Mesenchymal stem cell (in vitro differentiated cells and primary cell): Measurements from ENCODE around the gene TRMU.

Source experiments
- DNase-seq: peaks from one replicate; pipeline ENCODE4 v3.0.0-alpha.2; 2013
- H2AFZ ChIP-seq: one replicate; pipeline ENCODE4 v1.6.1; 2013; ENCODE audit warnings: low read depth, mild to moderate bottlenecking, control low read depth, inconsistent platforms, low read length, moderate library complexity
- H2AK5ac ChIP-seq: 2 replicates; pipeline ENCODE4 v1.6.1; 2013; ENCODE audit warnings: low read length, moderate library complexity, mild to moderate bottlenecking, inconsistent platforms; ENCODE audit not compliant: severe bottlenecking
- H2BK120ac ChIP-seq: one replicate; pipeline ENCODE4 v1.6.1; 2013; ENCODE audit warnings: low read depth, mild to moderate bottlenecking, inconsistent platforms, low read length, moderate library complexity
- H2BK12ac ChIP-seq, 2 experiments: one replicate each; pipeline ENCODE4 v1.6.1; 2013; ENCODE audit warnings: inconsistent platforms in 2 of 2, low read length in 2 of 2, mild to moderate bottlenecking in 2 of 2, moderate library complexity in 2 of 2, control low read depth in 1 of 2
- H2BK15ac ChIP-seq: one replicate; pipeline ENCODE4 v1.6.1; 2013; ENCODE audit warnings: mild to moderate bottlenecking, low read depth, inconsistent platforms; ENCODE audit not compliant: poor library complexity, severe bottlenecking
- H2BK5ac ChIP-seq: 2 replicates; pipeline ENCODE4 v1.6.1; 2013; ENCODE audit warnings: low read depth, mild to moderate bottlenecking, low read length, control low read depth, inconsistent platforms; ENCODE audit not compliant: poor library complexity, severe bottlenecking
- H3K14ac ChIP-seq, 2 experiments: one replicate each; pipeline ENCODE4 v1.6.1; 2013; ENCODE audit warnings: inconsistent platforms in 2 of 2, low read length in 2 of 2, control low read depth in 1 of 2, mild to moderate bottlenecking in 1 of 2, moderate library complexity in 1 of 2
- H3K18ac ChIP-seq, 2 experiments: one replicate each; pipeline ENCODE4 v1.6.1; 2013; ENCODE audit warnings: inconsistent platforms in 2 of 2, low read length in 2 of 2, control low read depth in 1 of 2, low read depth in 1 of 2, mild to moderate bottlenecking in 1 of 2
- H3K23ac ChIP-seq, 2 experiments: one replicate each; pipeline ENCODE4 v1.6.1; 2013; ENCODE audit warnings: inconsistent platforms in 2 of 2, low read length in 2 of 2, mild to moderate bottlenecking in 2 of 2, moderate library complexity in 2 of 2, control low read depth in 1 of 2
- H3K27ac ChIP-seq: 2 replicates; pipeline ENCODE4 v1.5.1; 2013; ENCODE audit warnings: mild to moderate bottlenecking, moderate library complexity, low read length, control low read depth, inconsistent platforms; ENCODE audit not compliant: poor library complexity, severe bottlenecking
- H3K27me3 ChIP-seq, 2 experiments: 2 replicates each; pipeline versions ENCODE4 v1.6.1 to v1.7.0; 2013; ENCODE audit warnings: low read length in 2 of 2, mild to moderate bottlenecking in 2 of 2, moderate library complexity in 2 of 2, control low read depth in 1 of 2, inconsistent platforms in 1 of 2; ENCODE audit not compliant: control insufficient read depth in 1 of 2, insufficient read depth in 1 of 2
- H3K36me3 ChIP-seq, 2 experiments: 2 replicates each; pipeline versions ENCODE4 v1.6.1 to v1.7.0; 2013; ENCODE audit warnings: low read length in 2 of 2, control low read depth in 1 of 2, inconsistent platforms in 1 of 2, low read depth in 1 of 2, mild to moderate bottlenecking in 1 of 2; ENCODE audit not compliant: insufficient read depth in 2 of 2, control insufficient read depth in 1 of 2
- H3K4ac ChIP-seq, 2 experiments: one replicate each; pipeline ENCODE4 v1.6.1; 2013; ENCODE audit warnings: inconsistent platforms in 2 of 2, low read length in 2 of 2, mild to moderate bottlenecking in 2 of 2, moderate library complexity in 2 of 2, control low read depth in 1 of 2, low read depth in 1 of 2
- H3K4me1 ChIP-seq: 2 replicates; pipeline ENCODE4 v1.6.1; 2013; ENCODE audit warnings: low read depth, low read length, control low read depth; ENCODE audit not compliant: control insufficient read depth, insufficient read depth
- H3K4me2 ChIP-seq: 2 replicates; pipeline ENCODE4 v1.6.1; 2013; ENCODE audit warnings: low read length, mild to moderate bottlenecking, inconsistent platforms; ENCODE audit not compliant: poor library complexity, severe bottlenecking
- H3K4me3 ChIP-seq, 2 experiments: 2 replicates each; pipeline versions ENCODE4 v1.5.1 to v1.7.0; 2013; ENCODE audit warnings: low read length in 2 of 2, mild to moderate bottlenecking in 2 of 2, control low read depth in 1 of 2, low read depth in 1 of 2; ENCODE audit not compliant: insufficient read depth in 1 of 2
- H3K79me1 ChIP-seq: replicated peaks from 2 replicates; pipeline ENCODE4 v1.6.1; 2013; ENCODE audit warnings: mild to moderate bottlenecking, control low read depth, low read length, inconsistent platforms; ENCODE audit not compliant: poor library complexity, severe bottlenecking
- H3K9ac ChIP-seq: 2 replicates; pipeline ENCODE4 v1.7.0; 2013; ENCODE audit warnings: mild to moderate bottlenecking, low read length, moderate library complexity
- H3K9me3 ChIP-seq: 2 replicates; pipeline ENCODE4 v1.7.0; 2013; ENCODE audit warnings: mild to moderate bottlenecking, low read length; ENCODE audit not compliant: control insufficient read depth
- H4K8ac ChIP-seq: one replicate; pipeline ENCODE4 v1.6.1; 2013; ENCODE audit warnings: inconsistent platforms, mild to moderate bottlenecking, low read length, moderate library complexity
- H4K91ac ChIP-seq: one replicate; pipeline ENCODE4 v1.6.1; 2013; ENCODE audit warnings: mild to moderate bottlenecking, low read length, inconsistent platforms
- WGBS: methylation state at CpG from one replicate; pipeline ENCODE4 v1.1.7; 2013; ENCODE audit warnings: mixed read lengths; 5-methylcytosine and 5-hydroxymethylcytosine counted together

Gene TRMU

GRCh38 chr22:46357711-46358520 is 22.4 kb downstream of the TRMU start:
- 95% methylated on average over 18 of the region's 19 CpGs for whole genome bisulfite sequencing
- no peak for DNase-seq
- no peak overlapping the region for H3K14ac ChIP-seq
- H3K9ac ChIP-seq: no peak overlapping the region
- H4K91ac ChIP-seq: no peak overlapping the region
- H2BK120ac ChIP-seq: no peak overlapping the region
- no peak overlapping the region for H3K23ac ChIP-seq
- no peak overlapping the region for H3K4ac ChIP-seq
- H3K4me3 ChIP-seq: no peak overlapping the region
- no peak overlapping the region for H2BK5ac ChIP-seq
- no peak overlapping the region for H3K18ac ChIP-seq
- no peak overlapping the region for H2AFZ ChIP-seq
- H3K27me3 ChIP-seq: peaks cover 0 to 13% of the 10 kb centered on the region in 2 experiments
- no peak overlapping the region for H2BK15ac ChIP-seq
- peaks cover 22% of the 10 kb centered on the region for H3K79me1 ChIP-seq
- no peak overlapping the region for H3K27ac ChIP-seq
- no peak overlapping the region for H4K8ac ChIP-seq
- H3K4me1 ChIP-seq: peaks cover 22% of the 10 kb centered on the region
- H3K9me3 ChIP-seq: no peaks in the 10 kb centered on the region
- no peak overlapping the region for H2AK5ac ChIP-seq
- H2BK12ac ChIP-seq: no peak overlapping the region
- H3K4me2 ChIP-seq: no peak overlapping the region
- H3K36me3 ChIP-seq: peaks cover 38 to 81% of the 10 kb centered on the region in 2 experiments

GRCh38 chr22:46358766-46359165 is 23.3 kb downstream of the TRMU start:
- Histone ChIP-seq H3K4ac (no peak overlapping the region), H3K36me3 (peaks cover 29 to 83% of the 10 kb centered on the region in 2 experiments)

GRCh38 chr22:46359362-46359761 is 23.8 kb downstream of the TRMU start:
- Histone ChIP-seq H3K9ac (no peak overlapping the region), H2AFZ (no peak overlapping the region), H3K23ac (no peak overlapping the region), H3K79me1 (peaks cover 14% of the 10 kb centered on the region), H3K18ac (no peak overlapping the region), H3K4me1 (peaks cover 8% of the 10 kb centered on the region), H2AK5ac (no peak overlapping the region), H2BK5ac (no peak overlapping the region), H3K27ac (no peak overlapping the region), H3K14ac (no peak overlapping the region), H3K4me3 (no peak overlapping the region), H4K91ac (no peak overlapping the region), H4K8ac (no peak overlapping the region), H3K9me3 (no peaks in the 10 kb centered on the region), H2BK12ac (no peak overlapping the region), H2BK120ac (no peak overlapping the region), H3K27me3 (peaks cover 0 to 22% of the 10 kb centered on the region in 2 experiments), H3K4me2 (no peak overlapping the region), H3K4ac (no peak overlapping the region), H2BK15ac (no peak overlapping the region), H3K36me3 (peaks cover 23 to 83% of the 10 kb centered on the region in 2 experiments)
- 89% methylated on average over 13 of the region's 14 CpGs for WGBS
- DNase-seq: no peak

More at GRCh38 chr22:46358766-46359165, 23.3 kb downstream of the TRMU start:
- DNase-seq: no peak
- Histone ChIP-seq H3K9me3 (no peaks in the 10 kb centered on the region), H3K79me1 (peaks cover 20% of the 10 kb centered on the region), H3K27ac (no peak overlapping the region), H2AK5ac (no peak overlapping the region), H4K91ac (no peak overlapping the region), H3K4me3 (no peak overlapping the region), H3K27me3 (peaks cover 0 to 20% of the 10 kb centered on the region in 2 experiments), H3K4me1 (peaks cover 14% of the 10 kb centered on the region), H2BK12ac (no peak overlapping the region), H2BK120ac (no peak overlapping the region), H3K18ac (no peak overlapping the region), H3K14ac (no peak overlapping the region), H2AFZ (no peak overlapping the region), H4K8ac (no peak overlapping the region), H3K9ac (no peak overlapping the region), H3K4me2 (no peak overlapping the region), H2BK5ac (no peak overlapping the region), H3K23ac (no peak overlapping the region), H2BK15ac (no peak overlapping the region)
- WGBS: 94% methylated on average over 6 of the region's 6 CpGs

- peaks cover 8% of the 10 kb centered on the region for H3K79me1 ChIP-seq
- no peak overlapping the region for H2BK12ac ChIP-seq
- WGBS: 94% methylated on average over 5 of the region's 5 CpGs
- no peak overlapping the region for H3K9ac ChIP-seq
- H3K14ac ChIP-seq: no peak overlapping the region
- no peak overlapping the region for H3K4me2 ChIP-seq
- DNase-seq: no peak
- no peak overlapping the region for H3K4me3 ChIP-seq
- H2AFZ ChIP-seq: no peak overlapping the region
- no peak overlapping the region for H4K8ac ChIP-seq
- H2BK15ac ChIP-seq: no peak overlapping the region
- H3K9me3 ChIP-seq: no peaks in the 10 kb centered on the region
- H3K4me1 ChIP-seq: peaks cover 8% of the 10 kb centered on the region
- no peak overlapping the region for H3K23ac ChIP-seq
- no peak overlapping the region for H2BK120ac ChIP-seq
- no peak overlapping the region for H3K27ac ChIP-seq
- H3K36me3 ChIP-seq: peaks cover 17 to 83% of the 10 kb centered on the region in 2 experiments
- H2AK5ac ChIP-seq: no peak overlapping the region
- H2BK5ac ChIP-seq: no peak overlapping the region
- H4K91ac ChIP-seq: no peak overlapping the region
- no peak overlapping the region for H3K4ac ChIP-seq
- peaks cover 0 to 28% of the 10 kb centered on the region in 2 experiments for H3K27me3 ChIP-seq
- H3K18ac ChIP-seq: no peak overlapping the region
Measured at GRCh38 chr22:46360097-46360496, 24.6 kb downstream of the TRMU start.
